Measurements from ENCODE around the gene CPHXL. TPM values are rescaled to one million over a fixed set of nuclear protein-coding genes. Genes with fewer than 3 reads are reported as not detected.

CPHXL gene
- polyA plus RNA-seq (2013, experiment 1 of 2): not detected
- not detected for polyA plus RNA-seq (2013, experiment 2 of 2)

DNA sequence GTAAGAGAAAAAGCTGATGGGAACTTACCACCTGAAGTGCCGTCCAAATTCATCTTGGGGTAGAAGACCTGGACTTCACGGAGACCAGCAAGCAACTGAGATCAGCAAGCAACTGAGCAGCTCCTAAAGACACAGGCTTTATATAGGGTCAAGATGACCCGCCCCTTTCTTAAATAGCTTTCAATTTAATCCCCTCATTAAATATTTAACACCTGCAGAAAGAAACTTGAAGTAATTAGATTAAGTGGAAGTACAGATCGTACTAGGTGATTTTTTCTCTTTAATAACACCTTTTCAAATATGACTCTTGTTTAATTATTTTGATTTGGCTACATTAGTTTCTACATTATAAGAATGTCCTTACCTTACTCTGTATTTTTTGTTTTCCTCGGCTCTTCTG, at the start of gene CPHXL:
CPHXL (minus strand) TSS at position 101 of the 400 bp plus-strand sequence; CDS start at position 53, 48 bp downstream.
- H3K4me3 ChIP-seq (ENCODE audit: extremely low read depth, insufficient read depth, low read length, poor library complexity, severe bottlenecking): no peak within 1 kb of the TSS
- H3K4me1 ChIP-seq (ENCODE audit: control insufficient read depth, insufficient read depth, low read length, poor library complexity, severe bottlenecking): no peaks in the 10 kb centered on the region
- WGBS, 2 experiments (ENCODE audit: insufficient coverage in 2 of 2): 83 to 100% methylated on average over 1 to 2 of the region's 5 CpGs
- no peaks in the 10 kb centered on the region for H3K36me3 ChIP-seq (ENCODE audit: control insufficient read depth, insufficient read depth, low read length)
- H3K9me3 ChIP-seq (ENCODE audit: control insufficient read depth, low read length): no peaks in the 10 kb centered on the region
- no peak within 1 kb of the TSS for H3K27ac ChIP-seq (ENCODE audit: low read depth, low read length, severe bottlenecking)

DNA sequence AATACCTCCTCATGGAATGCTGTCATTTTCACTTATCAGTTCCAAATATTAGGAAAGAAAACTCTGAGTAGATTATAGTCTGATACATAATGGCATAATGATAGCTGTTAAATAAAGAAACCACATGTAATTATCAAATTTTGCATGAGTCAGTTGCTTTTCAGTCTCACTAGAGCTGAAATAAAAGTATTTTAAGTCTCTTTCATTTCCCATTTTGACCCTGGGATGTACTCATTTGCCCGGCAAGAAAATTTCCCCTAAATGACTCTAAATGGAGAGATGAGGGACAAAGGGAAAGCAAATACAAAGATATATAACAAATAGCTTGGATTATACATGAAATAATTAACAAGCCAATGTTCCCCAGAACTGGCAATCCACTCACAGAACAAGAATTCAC, 47.9 kb upstream of the CPHXL start:
- WGBS, 2 experiments (ENCODE audit: insufficient coverage in 2 of 2): no CpG with 5 or more reads among the region's 1 CpG
- Histone ChIP-seq H3K4me3 (ENCODE audit: extremely low read depth, insufficient read depth, low read length, poor library complexity, severe bottlenecking) (no peak overlapping the region), H3K9me3 (ENCODE audit: control insufficient read depth, low read length) (peaks cover 7% of the 10 kb centered on the region), H3K27ac (ENCODE audit: low read depth, low read length, severe bottlenecking) (no peak overlapping the region), H3K36me3 (ENCODE audit: control insufficient read depth, insufficient read depth, low read length) (no peaks in the 10 kb centered on the region), H3K4me1 (ENCODE audit: control insufficient read depth, insufficient read depth, low read length, poor library complexity, severe bottlenecking) (no peaks in the 10 kb centered on the region)

DNA sequence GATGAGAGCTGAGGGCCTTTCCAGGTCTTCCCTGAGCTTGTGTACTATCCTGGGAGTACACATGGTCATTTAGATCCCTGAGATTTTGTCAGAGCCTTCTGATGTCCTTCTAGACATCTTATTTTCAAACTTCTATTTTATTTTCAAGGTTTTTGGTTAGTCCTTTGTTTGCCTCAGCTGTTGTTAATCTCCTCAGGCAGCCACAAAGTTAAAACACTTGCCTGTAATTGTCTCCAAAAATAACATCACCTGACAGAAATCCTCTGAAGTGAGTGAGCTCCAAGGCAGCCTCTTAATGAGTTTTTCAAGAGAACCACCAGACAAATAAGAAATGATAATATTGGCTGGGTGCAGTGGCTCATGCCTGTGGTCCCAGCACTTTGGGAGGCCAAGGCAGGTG, 43.8 kb upstream of the CPHXL start:
- Histone ChIP-seq H3K36me3 (ENCODE audit: control insufficient read depth, insufficient read depth, low read length) (no peaks in the 10 kb centered on the region), H3K9me3 (ENCODE audit: control insufficient read depth, low read length) (peaks cover 7% of the 10 kb centered on the region), H3K27ac (ENCODE audit: low read depth, low read length, severe bottlenecking) (no peak overlapping the region), H3K4me1 (ENCODE audit: control insufficient read depth, insufficient read depth, low read length, poor library complexity, severe bottlenecking) (no peaks in the 10 kb centered on the region), H3K4me3 (ENCODE audit: extremely low read depth, insufficient read depth, low read length, poor library complexity, severe bottlenecking) (no peak overlapping the region)

DNA sequence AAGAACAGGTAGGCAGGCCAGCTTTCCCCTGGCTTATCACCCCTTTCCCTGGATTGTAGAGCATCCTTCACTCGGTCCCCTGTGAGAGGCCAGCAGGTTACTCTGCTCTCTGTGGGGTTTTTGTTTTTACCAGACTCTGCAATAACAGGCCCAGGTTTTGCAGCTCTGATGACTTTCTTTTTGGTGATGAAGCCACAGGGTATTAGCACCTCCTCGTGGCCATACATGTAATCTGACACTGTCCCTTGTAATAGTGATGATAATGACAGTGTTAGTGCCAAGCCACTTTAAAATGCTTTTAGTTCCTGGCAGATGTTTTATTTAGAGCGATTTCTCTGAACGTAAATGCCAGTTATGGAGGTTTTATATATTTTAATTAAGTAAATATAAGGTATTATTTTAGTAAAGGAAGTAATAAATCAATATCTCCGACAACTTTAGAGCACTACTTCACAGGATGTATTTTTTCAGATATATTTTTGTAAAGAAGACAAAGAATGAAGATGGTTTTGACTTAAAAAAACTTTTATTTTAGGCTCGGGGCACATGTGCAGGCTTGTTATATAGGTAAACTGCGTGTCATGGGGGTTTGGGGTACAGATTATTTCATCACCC, 38.0 kb upstream of the CPHXL start:
- Histone ChIP-seq H3K9me3 (ENCODE audit: control insufficient read depth, low read length) (no peaks in the 10 kb centered on the region), H3K4me1 (ENCODE audit: control insufficient read depth, insufficient read depth, low read length, poor library complexity, severe bottlenecking) (no peaks in the 10 kb centered on the region), H3K4me3 (ENCODE audit: extremely low read depth, insufficient read depth, low read length, poor library complexity, severe bottlenecking) (no peak overlapping the region), H3K36me3 (ENCODE audit: control insufficient read depth, insufficient read depth, low read length) (no peaks in the 10 kb centered on the region), H3K27ac (ENCODE audit: low read depth, low read length, severe bottlenecking) (no peak overlapping the region)
- WGBS, 2 experiments (ENCODE audit: insufficient coverage in 2 of 2): 0 to 6% methylated on average over 1 to 2 of the region's 7 CpGs

DNA sequence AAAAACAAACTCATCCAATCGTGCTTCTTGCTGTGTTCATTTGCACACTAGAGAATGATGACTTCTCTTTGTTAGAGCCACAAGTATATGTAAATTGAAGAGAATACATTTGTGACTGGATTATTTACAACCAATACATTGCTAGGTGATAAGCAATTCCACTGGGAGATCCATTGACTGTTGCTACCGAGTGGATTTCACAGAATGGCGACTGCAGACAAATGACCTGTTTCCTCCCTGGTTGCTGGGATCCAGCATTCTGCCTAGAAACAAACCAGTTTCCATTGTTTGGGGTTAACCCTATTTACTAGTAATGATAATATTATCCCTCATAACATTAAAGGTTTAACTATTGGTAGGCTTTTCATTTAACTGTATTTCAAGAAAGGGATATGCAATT, 36.9 kb upstream of the CPHXL start:
- 88% methylated on average over 2 of the region's 3 CpGs; no CpG with 5 or more reads in 1 of the 2 experiments for WGBS, 2 experiments (ENCODE audit: insufficient coverage in 2 of 2)
- no peak overlapping the region for H3K27ac ChIP-seq (ENCODE audit: low read depth, low read length, severe bottlenecking)
- H3K4me3 ChIP-seq (ENCODE audit: extremely low read depth, insufficient read depth, low read length, poor library complexity, severe bottlenecking): no peak overlapping the region
- no peaks in the 10 kb centered on the region for H3K9me3 ChIP-seq (ENCODE audit: control insufficient read depth, low read length)
- H3K4me1 ChIP-seq (ENCODE audit: control insufficient read depth, insufficient read depth, low read length, poor library complexity, severe bottlenecking): no peaks in the 10 kb centered on the region
- no peaks in the 10 kb centered on the region for H3K36me3 ChIP-seq (ENCODE audit: control insufficient read depth, insufficient read depth, low read length)

DNA sequence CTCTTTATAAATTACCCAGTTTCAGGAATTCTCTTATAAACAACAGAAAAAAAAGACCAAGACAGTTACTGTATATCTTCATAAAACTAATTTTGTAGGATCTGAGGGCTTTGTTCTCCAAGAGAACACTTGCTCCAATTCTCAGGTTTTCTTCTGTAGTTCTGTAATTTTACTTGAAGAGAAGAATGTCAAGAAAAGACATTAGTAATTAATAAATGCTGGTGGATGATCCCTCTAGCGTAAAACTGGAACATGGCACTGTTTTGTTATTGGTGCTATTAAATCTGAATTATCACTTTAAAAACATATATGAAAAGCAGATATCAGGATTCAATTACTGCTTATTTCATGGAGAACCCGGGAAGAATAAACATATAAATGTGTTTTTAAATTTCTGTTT, 36.5 kb upstream of the CPHXL start:
- Histone ChIP-seq H3K9me3 (ENCODE audit: control insufficient read depth, low read length) (no peaks in the 10 kb centered on the region), H3K27ac (ENCODE audit: low read depth, low read length, severe bottlenecking) (no peak overlapping the region), H3K4me1 (ENCODE audit: control insufficient read depth, insufficient read depth, low read length, poor library complexity, severe bottlenecking) (no peaks in the 10 kb centered on the region), H3K36me3 (ENCODE audit: control insufficient read depth, insufficient read depth, low read length) (no peaks in the 10 kb centered on the region), H3K4me3 (ENCODE audit: extremely low read depth, insufficient read depth, low read length, poor library complexity, severe bottlenecking) (no peak overlapping the region)
- 86% methylated on average over 1 of the region's 2 CpGs; no CpG with 5 or more reads in 1 of the 2 experiments for WGBS, 2 experiments (ENCODE audit: insufficient coverage in 2 of 2)

DNA sequence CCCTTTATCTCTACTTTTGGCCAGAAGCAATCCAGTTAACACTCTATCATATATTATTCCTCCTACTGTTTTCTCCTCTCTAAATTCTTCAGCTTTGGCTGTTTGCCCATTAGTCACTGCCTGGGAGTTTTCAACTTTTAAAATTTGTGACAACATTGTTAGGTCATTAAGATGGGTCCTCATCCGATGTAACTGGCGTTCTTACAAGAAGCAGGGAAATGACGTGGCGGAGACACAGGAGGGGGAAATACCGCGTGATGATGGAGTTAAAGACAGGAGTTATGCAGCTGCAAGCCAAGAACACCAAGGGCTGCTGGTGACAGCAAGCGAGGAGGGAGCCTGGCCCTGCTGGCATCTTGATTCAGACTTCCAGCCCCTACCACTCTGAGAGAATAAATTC, 34.8 kb upstream of the CPHXL start:
- Histone ChIP-seq H3K9me3 (ENCODE audit: control insufficient read depth, low read length) (no peaks in the 10 kb centered on the region), H3K4me3 (ENCODE audit: extremely low read depth, insufficient read depth, low read length, poor library complexity, severe bottlenecking) (no peak overlapping the region), H3K4me1 (ENCODE audit: control insufficient read depth, insufficient read depth, low read length, poor library complexity, severe bottlenecking) (no peaks in the 10 kb centered on the region), H3K36me3 (ENCODE audit: control insufficient read depth, insufficient read depth, low read length) (no peaks in the 10 kb centered on the region), H3K27ac (ENCODE audit: low read depth, low read length, severe bottlenecking) (no peak overlapping the region)
- 89 to 90% methylated on average over 7 of the region's 7 CpGs for WGBS, 2 experiments (ENCODE audit: insufficient coverage in 2 of 2)

DNA sequence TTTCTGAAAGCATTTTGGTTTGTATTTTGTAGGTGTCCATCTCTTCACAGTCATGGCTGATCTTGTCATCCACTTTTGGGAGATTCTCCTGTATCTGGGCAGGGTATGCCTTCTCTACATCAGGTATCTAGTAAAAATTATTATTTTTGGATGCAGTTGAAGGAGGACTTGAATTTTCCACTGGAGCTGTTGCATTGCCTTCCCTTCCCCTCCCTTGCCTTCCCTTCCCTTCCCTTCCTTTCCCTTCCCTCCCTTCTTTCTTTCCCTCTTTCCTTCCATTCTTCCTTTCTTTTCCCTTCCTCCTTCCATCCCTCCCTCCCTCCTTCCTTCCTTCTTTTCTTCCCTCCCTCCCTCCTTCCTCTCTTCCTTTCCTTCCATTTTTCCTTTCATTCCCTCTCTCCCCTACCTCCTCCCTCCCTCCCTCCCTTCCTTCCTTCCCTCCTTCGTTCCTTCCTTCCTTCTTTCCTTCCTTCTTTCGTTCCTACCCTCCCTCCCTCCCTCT, 33.8 kb upstream of the CPHXL start:
- Histone ChIP-seq H3K9me3 (ENCODE audit: control insufficient read depth, low read length) (no peaks in the 10 kb centered on the region), H3K4me1 (ENCODE audit: control insufficient read depth, insufficient read depth, low read length, poor library complexity, severe bottlenecking) (no peaks in the 10 kb centered on the region), H3K36me3 (ENCODE audit: control insufficient read depth, insufficient read depth, low read length) (no peaks in the 10 kb centered on the region), H3K27ac (ENCODE audit: low read depth, low read length, severe bottlenecking) (no peak overlapping the region), H3K4me3 (ENCODE audit: extremely low read depth, insufficient read depth, low read length, poor library complexity, severe bottlenecking) (no peak overlapping the region)
- WGBS, 2 experiments (ENCODE audit: insufficient coverage in 2 of 2): 60 to 78% methylated on average over 1 of the region's 2 CpGs

DNA sequence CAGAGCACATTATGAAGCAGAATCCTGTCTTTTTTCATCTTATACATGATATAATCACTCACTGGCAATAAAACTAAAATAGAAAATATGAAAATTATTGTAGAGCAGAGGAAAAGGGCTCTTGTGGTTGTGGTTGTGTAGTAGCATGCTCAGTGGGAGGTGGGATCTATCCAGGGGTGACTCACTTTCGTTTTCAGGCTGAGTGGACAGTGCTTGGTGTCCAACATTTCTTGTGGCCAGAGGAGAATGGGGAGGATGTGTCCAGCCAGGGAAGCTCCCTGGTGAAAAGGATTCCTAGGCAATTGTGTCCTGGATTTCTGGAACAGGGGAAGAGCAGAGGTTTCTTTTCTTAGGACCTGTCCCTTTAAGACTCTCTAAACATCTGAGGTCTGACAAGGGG, 31.9 kb upstream of the CPHXL start:
- no peaks in the 10 kb centered on the region for H3K9me3 ChIP-seq (ENCODE audit: control insufficient read depth, low read length)
- no peak overlapping the region for H3K4me3 ChIP-seq (ENCODE audit: extremely low read depth, insufficient read depth, low read length, poor library complexity, severe bottlenecking)
- 73% methylated on average over 1 of the region's 1 CpG; no CpG with 5 or more reads in 1 of the 2 experiments for WGBS, 2 experiments (ENCODE audit: insufficient coverage in 2 of 2)
- no peaks in the 10 kb centered on the region for H3K36me3 ChIP-seq (ENCODE audit: control insufficient read depth, insufficient read depth, low read length)
- no peaks in the 10 kb centered on the region for H3K4me1 ChIP-seq (ENCODE audit: control insufficient read depth, insufficient read depth, low read length, poor library complexity, severe bottlenecking)
- no peak overlapping the region for H3K27ac ChIP-seq (ENCODE audit: low read depth, low read length, severe bottlenecking)

DNA sequence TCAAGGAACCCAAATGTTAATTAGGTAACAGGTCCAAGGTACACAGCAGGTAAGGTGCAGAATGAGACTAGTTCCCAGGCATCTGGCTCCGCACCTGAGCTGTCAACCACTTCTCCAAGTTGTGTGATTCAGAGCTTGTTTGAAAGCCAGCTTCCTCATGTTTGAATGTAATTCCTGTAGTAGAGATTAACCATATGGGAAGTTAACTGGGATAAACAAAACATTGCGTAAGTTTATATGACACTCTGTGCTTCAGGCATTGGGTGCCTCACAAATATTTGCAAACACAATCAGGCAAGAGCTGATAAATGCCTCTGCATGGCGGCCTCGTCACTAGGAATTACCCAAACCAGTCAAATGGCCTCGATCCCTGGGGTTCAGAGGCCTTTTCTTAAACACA, 27.9 kb upstream of the CPHXL start:
- no peaks in the 10 kb centered on the region for H3K4me1 ChIP-seq (ENCODE audit: control insufficient read depth, insufficient read depth, low read length, poor library complexity, severe bottlenecking)

DNA sequence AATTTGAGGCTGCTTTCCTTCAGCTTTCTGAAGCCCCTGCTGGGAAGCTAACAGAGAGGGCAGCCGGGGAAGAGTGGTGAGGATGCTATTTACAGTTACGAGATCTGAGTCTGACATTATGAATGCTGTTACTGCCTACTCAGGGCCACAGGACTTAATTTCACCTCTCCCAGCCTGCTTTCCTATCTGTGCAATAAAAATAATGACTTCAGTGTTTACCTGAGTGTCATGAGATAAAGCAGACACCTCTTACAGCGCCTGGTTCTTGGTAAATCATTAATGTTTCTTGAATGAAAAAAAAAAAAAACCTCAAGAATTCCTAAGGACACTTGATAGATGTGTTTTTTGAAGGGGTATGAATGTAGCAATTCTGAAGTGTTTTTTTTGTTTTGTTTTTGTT, 24.2 kb upstream of the CPHXL start:
- Histone ChIP-seq H3K27ac (ENCODE audit: low read depth, low read length, severe bottlenecking) (no peak overlapping the region), H3K4me3 (ENCODE audit: extremely low read depth, insufficient read depth, low read length, poor library complexity, severe bottlenecking) (no peak overlapping the region), H3K36me3 (ENCODE audit: control insufficient read depth, insufficient read depth, low read length) (no peaks in the 10 kb centered on the region), H3K4me1 (ENCODE audit: control insufficient read depth, insufficient read depth, low read length, poor library complexity, severe bottlenecking) (no peaks in the 10 kb centered on the region), H3K9me3 (ENCODE audit: control insufficient read depth, low read length) (peaks cover 1% of the 10 kb centered on the region)
- 57% methylated on average over 2 of the region's 3 CpGs; no CpG with 5 or more reads in 1 of the 2 experiments for WGBS, 2 experiments (ENCODE audit: insufficient coverage in 2 of 2)

More for the DNA sequence above, 27.9 kb upstream of the CPHXL start:
- Histone ChIP-seq H3K4me3 (ENCODE audit: extremely low read depth, insufficient read depth, low read length, poor library complexity, severe bottlenecking) (no peak overlapping the region), H3K36me3 (ENCODE audit: control insufficient read depth, insufficient read depth, low read length) (no peaks in the 10 kb centered on the region), H3K9me3 (ENCODE audit: control insufficient read depth, low read length) (no peaks in the 10 kb centered on the region), H3K27ac (ENCODE audit: low read depth, low read length, severe bottlenecking) (no peak overlapping the region)
- 86 to 89% methylated on average over 5 of the region's 5 CpGs for WGBS, 2 experiments (ENCODE audit: insufficient coverage in 2 of 2)
